ENCODE measurements around the gene UVRAG.

DNA sequence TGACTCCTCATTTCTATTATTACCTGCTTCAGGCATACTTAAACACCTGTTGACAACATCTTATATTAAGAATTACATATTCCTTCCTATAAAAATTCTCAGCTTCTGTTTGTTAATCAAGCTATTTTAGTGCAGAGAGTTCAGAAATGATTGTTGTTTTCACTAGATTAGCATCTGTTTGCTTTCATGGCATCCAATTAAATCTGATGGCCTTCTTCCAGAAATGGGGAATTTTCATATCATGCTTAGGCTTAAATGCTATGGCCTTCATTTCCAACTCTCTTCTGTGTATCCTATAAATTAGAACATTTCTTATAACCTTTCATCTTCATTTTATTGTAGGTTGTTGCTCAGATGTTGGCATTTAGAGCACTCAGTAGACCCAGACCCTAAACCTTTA, 211.3 kb downstream of the UVRAG start:
- TF ChIP-seq, protein P1, sequence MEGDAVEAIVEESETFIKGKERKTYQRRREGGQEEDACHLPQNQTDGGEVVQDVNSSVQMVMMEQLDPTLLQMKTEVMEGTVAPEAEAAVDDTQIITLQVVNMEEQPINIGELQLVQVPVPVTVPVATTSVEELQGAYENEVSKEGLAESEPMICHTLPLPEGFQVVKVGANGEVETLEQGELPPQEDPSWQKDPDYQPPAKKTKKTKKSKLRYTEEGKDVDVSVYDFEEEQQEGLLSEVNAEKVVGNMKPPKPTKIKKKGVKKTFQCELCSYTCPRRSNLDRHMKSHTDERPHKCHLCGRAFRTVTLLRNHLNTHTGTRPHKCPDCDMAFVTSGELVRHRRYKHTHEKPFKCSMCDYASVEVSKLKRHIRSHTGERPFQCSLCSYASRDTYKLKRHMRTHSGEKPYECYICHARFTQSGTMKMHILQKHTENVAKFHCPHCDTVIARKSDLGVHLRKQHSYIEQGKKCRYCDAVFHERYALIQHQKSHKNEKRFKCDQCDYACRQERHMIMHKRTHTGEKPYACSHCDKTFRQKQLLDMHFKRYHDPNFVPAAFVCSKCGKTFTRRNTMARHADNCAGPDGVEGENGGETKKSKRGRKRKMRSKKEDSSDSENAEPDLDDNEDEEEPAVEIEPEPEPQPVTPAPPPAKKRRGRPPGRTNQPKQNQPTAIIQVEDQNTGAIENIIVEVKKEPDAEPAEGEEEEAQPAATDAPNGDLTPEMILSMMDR (IDR thresholded peaks at IDR 0.05) = no peak
- TF ChIP-seq POLR2A (IDR thresholded peaks at IDR 0.05) (no peak), EP300 (IDR thresholded peaks at IDR 0.05) (no peak)

Data from stomach (tissue), 4 donors.